Medulla oblongata (tissue), 1 donor: Measurements from ENCODE around the gene UCHL3.

Source experiments
- DNase-seq: peaks from one replicate; pipeline ENCODE4 v3.0.0-alpha.2; 2015; ENCODE audit errors: extremely low spot score

UCHL3 gene

DNA sequence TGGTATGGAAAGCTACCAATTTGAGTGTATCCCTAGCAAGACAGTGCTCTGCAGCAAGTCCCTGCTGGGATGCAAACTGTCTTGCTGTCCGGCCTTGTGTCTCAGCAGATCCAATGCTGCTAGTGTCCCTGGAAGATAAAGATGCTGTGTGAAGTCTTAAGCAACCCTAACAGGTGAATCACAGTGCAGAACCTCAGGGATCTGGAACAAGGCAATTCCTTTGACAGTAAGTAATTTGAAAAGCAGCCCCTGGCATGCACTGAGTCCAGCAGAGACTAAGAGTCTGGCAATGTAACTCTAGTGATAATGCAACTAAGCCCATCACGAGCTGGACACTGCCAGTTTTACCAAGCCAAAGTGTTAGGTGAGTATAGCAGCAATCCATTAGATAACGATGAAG lies 1.7 kb upstream of the UCHL3 start:
- no peak for DNase-seq

DNA sequence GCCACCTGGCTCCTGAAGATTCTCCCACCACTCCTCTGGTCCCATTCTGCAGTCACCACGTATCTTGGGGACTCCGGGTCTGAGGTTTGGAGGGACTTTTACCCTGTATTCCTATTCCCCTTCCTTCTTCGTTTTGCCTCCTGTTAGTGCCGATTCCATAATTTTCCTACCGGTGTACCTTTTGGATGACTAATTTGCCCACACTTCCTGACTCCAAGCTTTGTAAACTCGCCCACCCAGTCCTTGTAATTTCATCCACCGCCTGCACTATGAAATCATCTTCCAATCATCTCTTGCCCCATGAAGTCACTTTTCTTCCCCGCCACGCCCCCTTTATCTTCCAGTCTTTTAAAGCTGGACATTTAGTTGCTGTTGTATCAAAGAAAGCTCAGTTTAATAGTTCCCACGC lies 572 bp downstream of the UCHL3 start:
- no peak for DNase-seq

DNA sequence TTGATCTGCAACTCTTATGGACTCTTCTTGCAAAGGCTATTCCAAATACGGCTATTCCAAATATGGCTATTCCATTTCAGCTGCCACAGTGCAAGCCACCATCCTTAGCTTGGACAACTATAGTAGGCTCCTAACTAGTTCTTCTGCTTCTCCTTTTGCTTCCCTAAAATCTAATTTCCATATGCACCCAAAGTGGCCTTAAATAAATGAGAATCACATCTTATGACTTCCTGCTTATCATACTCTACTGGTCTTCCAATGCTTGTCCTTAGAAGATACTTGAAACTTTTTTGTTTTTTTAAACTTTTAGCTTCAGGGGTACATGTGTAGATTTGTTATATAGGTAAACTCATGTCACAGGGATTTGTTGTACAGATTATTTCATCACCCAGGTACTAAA lies 4.9 kb downstream of the UCHL3 start:
- DNase-seq = no peak

DNA sequence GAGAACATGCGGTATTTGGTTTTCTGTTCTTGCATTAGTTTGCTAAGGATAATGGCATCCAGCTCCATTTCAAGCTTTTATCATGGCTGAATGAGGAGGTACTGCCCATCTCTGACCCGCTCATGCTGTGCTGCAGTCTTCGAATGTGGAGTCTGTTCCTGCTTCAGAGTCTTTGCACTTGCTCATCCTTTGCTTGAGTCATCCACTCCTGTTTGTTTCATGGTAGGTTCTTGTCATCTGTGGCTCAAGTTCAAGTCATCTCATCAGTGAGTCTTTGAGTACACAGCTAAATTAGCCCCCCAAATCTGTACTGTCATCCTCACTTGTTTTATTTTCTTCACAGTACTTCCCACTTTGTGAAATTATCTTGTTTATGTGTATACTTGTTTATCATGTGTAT lies 5.4 kb downstream of the UCHL3 start:
- DNase-seq = no peak

DNA sequence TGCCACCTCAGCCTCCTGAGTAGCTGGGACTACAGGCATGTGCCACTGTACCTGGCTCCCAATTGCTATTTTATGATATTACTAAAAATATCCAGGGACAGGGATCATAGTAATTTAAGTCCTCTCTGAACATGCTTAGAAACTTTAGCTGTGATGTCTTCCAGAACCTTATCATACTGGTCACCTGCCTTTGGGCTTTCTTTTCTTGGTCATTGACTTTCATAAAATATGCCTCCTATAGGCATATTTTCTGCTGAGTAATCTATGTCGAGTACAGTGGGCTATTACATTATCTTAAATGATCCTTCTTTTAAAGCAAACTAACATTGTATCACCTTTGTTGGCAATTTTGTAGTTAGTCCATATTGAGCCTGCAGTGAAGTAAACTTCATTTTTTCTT lies 6.2 kb downstream of the UCHL3 start:
- no peak for DNase-seq

DNA sequence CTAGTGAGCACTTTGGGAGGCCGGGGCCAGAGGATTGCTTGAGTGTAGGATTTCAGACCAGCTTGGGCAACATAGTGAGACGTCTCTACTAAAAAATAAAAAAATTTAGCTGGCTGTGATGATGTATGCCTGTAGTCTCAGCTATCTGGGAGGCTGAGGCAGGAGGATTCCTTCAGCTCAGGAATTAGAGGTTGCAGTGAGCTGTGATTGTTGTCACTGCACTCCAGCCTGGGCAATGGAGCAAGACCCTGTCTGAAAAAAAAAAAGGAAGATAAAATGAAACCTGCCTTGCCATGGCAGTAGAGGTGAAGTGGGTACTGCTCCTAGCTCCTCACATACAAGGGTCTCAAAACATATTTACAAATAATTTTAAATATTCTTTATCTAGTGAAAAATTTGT lies 7.4 kb downstream of the UCHL3 start:
- DNase-seq = no peak

DNA sequence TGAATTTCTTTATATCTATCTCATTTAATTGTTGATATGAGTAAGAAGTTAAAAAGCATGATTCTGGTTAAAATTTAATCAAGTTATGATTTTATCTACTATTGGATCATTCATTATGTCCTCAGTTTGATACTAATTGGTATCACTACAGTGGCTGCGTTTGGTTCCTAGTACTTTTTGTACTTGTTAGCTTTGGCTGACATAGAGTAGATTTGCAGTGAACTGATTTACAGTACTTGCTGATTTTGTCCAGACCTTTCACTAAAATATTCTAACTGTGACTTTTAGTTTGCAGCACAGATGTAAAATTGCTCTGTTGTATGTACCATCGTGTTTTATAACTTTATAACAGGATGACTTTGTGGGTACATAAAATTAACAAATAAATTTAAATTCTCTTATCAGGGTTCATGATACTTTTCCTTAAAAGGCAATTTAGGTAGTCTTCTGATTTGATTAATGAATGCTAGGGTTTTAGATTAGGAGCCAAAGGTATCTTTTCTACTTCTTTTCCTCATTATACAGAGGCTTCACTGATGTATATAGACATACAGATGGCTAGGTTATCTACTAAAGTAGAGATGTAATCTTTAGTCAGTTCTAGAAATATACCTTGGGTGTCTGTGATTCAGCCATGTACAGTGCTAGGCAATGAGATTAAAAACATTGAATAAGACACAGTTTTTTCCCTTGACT lies 8.7 kb downstream of the UCHL3 start:
- DNase-seq = no peak

DNA sequence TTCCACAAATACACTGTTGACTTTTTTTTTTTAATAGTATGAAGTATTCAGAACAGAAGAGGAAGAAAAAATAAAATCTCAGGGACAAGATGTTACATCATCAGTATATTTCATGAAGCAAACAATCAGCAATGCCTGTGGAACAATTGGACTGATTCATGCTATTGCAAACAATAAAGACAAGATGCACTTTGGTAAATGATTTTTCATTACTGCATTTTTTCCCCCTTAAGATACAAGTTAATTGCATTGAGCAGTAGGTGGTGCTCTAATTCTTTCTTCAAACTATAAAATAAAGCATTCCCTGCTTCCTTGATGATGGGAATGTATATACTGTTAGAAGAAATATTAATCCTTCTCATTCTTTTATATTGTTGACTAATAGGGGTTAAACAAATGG lies 17.1 kb downstream of the UCHL3 start:
- no peak for DNase-seq

DNA sequence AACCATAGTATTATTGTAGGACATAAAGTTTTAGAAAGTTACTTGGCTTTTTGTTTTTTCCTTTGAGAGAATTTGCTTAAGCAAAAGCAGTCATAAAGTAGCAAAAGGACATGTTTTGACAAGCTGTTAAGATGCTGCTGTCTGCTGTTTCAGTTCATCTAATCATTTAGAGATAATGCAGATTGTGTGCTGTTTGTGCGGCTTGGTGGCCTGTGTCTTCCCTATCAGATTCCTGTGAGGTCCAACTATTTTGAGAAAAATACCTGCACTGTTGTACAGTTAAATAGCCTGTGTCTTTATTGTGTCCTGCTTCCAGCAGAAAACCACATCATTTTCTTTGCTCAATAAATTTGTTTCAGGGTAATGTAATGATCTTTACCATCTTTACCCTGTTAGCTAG lies 20.0 kb downstream of the UCHL3 start:
- DNase-seq = no peak

DNA sequence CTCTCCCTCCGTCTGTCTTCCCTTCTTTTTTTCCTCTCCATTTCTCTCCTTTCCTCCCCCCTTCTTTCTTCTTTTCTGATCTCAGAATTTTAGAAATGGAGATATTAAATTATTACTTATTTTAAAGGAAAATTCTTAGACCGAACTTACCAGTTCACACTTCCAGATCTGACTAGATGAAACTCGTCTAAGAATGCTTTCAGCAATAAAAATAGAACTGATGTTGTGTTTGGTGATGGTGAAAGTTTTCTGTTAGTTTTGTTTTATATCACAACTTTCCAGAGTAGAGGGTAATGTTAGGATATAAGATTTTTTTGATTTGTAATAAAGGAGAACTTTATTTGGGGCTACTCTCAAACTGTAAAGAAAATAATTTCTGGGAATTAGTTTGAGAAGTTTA lies 29.9 kb downstream of the UCHL3 start:
- no peak for DNase-seq

DNA sequence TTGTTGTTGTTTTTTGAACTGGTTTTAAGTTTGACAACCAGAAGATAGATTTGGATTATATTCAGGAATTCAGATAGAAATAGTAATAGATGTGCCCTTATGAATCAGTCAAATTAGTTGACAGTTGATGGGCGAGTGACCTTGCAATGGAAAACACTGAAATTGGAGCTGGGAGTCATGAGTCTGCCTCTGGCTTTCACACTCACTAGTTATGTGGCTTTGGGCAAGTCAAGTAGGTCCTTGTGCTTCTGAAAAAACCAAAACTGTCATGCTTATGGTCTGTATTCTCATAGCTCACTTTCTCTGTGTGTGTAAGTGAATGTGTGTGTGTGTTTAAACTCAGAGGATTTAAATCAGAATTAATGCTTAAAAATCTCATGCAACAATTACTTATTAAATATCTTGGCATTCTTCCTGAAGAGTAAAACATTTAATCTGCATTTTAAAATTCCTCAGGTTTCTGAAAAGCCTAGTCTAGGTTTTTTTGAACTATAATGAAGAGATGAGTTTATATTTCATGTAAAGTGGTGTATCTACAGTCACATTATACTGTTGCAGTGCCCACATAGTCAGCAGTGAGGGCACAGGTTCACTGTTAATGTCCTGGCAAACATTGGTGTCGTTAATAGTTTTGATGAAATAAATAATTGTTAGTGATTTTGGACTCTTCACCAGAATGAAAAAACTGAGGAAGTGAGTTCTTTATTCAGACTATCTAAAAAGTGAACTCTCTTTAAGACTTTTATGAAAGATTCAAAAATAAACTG lies 32.5 kb downstream of the UCHL3 start:
- no peak for DNase-seq

DNA sequence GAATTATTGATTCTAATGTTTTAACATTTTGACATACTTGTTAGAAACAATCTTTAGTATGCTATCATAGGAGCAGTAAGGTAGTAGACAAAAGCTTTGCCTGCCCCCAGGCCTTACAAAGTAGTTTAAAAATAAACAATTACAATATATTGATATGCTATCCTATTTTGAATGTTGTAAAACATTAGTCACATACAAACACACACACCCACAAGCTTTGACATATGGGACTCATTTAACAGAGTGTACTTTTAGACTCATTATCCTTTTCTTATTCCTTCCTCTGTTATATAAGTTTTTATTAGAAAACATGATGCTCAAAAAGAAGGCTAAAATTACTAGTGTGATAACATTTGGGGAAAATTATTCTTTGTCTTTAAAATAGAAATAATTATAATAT lies 33.5 kb downstream of the UCHL3 start:
- DNase-seq = no peak

DNA sequence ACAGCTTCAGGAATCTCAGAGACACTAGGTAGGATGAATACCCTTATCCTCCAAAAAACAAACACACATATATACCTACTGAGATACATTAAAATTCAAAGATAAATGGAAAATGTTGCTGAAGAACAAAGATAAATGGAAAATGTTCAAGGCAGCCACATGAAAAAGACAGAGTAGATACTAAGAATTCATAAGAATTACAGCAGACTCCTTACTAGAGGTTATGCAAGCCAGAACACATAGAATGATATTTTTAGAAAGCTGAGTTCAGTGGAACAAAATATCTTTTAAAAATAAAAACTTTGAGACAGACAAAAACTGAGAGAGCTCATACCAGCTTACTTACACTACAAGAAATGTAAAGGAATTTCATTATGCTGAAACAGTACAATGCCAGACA lies 35.6 kb downstream of the UCHL3 start:
- DNase-seq = no peak

DNA sequence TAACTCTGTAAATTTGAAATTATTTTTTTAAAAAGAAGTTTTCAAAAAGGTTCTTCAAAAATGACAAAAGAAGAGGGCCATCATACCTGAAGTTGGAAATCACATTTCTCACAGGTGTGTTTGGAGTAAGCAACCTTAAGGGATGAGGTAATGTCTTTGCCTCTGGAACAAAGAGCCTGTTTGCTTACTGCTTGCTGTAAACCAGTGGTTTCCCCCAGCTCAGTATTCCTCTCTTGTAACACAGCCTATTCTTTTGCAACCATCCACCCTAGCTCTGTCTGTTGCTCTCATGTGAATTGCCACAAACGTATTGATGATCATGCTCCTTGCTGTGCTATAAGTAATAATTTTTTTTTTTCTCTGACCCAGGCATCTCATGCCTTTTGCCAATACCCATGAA lies 38.1 kb downstream of the UCHL3 start:
- DNase-seq = no peak

DNA sequence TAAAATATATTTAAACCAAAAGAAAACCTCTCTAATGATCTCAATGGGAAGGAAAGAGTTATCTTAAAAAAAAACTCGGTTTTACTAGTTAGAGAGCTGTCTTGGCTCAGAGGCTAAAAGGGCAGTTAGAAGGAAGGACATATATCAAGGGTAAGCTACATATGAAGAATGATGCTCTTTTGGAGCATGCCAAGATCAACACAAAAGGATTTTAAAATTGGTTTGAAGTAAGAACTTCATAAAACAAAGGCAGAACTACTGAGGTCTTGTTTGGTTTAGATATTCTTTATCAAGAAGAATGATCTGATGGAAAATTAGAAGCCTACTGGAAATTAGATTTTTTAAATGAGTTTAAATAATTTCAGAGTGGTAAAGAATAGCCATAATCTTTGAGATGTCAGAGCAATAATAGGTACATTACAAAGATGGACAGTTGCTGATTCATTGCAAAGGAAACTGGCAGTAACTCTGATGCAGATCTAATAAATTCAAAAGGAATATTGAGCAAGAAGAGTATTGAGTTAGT lies 47.1 kb downstream of the UCHL3 start:
- DNase-seq = no peak

DNA sequence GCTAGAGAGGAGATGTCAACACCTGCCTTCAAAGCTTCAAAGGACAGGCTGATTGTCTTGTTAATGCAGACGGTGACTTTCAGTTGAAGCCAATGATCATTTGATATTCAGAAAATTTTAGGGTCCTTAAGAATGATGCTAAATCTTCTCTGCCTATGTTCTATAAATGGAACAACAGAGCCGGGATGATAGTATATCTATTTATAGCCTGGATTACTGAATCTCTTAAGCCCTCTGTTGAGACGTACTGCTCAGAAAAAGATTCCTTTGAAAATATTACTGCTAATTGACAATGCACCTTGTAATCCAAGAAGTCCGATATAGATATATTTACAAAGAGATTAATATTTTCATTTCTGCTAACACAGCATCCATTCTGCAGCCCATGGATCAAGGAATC lies 50.8 kb downstream of the UCHL3 start:
- no peak for DNase-seq

DNA sequence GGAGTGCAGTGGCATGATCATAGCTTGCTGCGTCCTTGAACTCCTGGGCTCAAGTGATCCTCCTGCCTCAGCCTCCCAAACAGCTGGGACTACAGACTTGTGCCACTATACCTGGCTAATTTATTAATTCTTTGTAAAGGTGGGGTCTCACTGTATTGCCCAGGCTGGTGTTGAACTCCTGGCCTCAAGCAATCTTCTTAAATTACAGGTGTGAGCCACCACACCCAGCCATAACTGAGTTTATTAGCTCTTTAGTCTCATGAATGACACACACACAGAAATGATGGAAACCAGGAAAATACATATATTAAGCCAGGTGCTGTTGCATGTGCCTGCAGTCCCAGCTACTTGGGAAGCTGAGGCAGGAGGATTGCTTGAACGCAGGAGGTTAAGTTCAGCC lies 53.4 kb downstream of the UCHL3 start:
- DNase-seq = no peak

DNA sequence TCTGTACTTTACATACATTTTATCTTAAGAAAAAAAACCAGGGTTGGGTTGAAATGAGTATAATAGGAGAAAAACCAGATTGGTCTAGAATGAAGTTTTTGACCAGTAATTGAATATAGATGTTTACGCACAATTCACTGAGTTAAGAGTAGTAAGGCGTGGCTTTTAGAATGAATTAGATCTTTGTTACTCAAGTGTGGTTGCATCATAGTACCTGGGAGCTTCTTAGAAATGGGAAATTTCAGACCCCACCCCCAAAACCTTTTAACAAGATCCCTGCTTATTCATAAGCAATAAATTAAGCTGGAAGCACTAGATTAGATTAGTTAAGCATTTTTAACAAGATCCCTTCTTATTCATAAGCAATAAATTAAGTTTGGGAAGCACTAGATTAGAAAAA lies 57.9 kb downstream of the UCHL3 start:
- DNase-seq = no peak

DNA sequence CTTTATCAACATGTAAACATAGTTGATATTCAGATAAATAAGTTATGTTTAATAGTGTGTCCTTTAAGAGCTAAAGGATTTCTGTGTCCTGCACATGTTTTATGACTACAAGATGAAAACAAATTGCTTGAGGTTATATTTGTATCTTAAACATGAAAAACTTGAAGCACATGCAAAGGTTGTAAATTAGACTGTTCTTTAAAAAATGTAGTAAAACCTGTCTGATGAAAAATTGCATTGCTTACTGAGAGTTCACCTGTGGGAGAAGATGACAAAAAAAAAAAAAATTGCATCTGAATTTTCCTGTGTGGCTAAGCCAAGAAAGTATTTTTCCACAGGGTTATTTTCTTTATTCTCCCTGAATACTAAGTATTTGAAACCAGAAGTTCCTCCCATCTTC lies 60.9 kb downstream of the UCHL3 start:
- no peak for DNase-seq

DNA sequence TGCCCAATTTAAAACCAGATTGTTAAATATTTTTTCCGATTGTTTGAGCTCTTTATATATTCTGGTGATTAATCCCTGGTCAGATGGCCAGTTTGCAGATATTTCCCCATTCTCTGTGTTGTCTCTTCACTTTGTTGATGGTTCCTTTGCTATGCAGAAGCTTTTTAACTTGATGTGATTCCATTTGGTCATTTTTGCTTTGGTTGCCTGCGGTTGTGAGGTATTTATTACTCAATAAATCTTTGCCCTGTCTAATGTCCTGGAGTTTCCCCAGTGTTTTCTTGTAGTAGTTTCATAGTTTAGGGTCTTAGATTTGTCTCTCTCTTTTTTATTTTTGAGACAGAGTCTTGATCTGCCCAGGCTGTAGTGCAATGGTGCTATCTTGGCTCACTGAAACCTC lies 62.8 kb downstream of the UCHL3 start:
- no peak for DNase-seq

DNA sequence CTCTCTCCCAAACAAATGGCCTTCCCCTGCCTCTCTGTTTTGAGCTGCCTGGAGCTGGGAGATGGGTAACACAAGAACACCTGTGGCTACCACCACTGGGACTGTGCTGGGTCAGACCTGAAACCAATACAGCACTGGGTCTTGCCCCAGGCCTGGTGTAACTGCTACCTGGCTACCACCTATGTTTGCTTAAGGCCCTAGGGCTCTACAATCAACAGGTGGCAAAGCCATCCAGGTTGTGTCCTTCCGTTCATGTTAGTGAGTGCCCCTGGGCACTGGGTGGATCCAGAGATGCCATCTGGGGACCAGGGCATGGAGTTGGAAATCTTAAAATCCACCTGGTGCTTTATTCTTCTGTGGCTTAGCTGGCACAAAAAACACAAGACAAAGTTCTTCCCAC lies 67.6 kb downstream of the UCHL3 start:
- DNase-seq = no peak

DNA sequence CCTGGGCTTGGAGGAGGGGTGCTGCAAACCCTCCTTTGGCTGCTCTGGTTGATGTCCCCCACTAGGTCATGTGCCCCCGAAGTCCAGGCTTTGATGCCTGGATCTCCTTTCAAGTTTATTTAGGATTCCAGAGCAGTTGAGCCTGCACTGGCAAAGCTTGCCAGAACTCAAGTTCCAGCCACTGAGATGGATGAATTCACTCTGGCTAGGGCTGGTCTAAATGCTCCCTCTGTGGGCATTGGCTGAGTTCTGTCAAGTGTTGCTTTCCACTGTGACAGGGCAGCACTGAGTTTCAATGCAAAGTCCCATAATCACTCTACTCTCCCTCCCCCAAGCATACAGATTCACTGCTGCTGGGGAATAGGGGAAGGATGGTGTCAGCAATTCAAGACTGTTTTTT lies 68.7 kb downstream of the UCHL3 start:
- no peak for DNase-seq

DNA sequence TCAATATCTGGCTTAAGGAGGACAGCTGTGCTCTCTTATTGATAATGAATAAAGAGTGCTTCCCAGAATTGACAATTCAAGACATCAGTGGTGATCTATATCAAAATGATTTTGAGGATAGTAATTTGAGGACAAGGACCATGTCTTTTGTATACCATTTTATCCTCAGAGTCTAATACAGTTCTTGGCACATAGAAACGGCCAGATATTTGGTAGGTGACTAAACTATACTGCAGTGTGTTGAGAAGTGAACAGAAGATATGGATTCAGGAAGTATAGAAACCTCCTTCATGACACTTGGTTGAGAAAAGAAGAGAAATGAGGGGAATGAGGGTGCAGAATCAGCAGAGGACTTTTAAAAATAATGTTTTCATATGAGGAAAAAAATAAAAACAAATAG lies 70.4 kb downstream of the UCHL3 start:
- DNase-seq = no peak

DNA sequence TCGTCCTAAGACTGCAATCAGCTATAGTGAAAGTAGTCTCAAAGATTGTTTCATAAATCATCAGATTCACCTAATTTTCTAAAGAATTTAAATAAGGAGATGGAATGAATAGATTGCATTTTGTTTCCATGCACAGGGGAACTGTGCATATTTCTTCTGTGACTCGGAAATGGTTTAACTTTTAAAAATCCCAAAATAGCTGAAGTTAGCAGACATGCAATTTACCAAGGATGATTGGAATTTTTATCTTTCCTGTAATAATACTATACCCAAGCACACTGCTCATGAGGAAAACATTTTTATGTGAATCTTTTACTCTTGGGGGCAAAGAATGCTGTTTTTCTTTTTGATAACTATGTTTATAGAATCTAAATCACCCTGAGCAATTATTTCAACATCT lies 71.6 kb downstream of the UCHL3 start:
- no peak for DNase-seq
